C4-2B (cell line): ENCODE data around the gene TCF3.

Experiments used
- CTCF ChIP-seq: fragments of 450-650 bp; conservative IDR thresholded peaks from 2 replicates; pipeline ENCODE4 v1.5.1; 2017; ENCODE audit warnings: mild to moderate bottlenecking
- ZFX ChIP-seq: fragments of 450-650 bp; IDR thresholded peaks from 2 replicates; pipeline ENCODE4 v1.6.1; 2017

GRCh38 chr19:1590641-1591397, 61.6 kb downstream of the TCF3 start:
- TF ChIP-seq CTCF (no peak), ZFX (no peak)
